Midbrain (tissue), 1 donor: ENCODE data around the gene TNIK.

ENCODE experiments used
- DNase-seq: peaks from one replicate; lab custom pipeline; 2025; lab: John Stamatoyannopoulos, UW

The TNIK gene

GRCh38 chr3:171165983-171166382 lies 294.2 kb downstream of the TNIK start:
- DNase-seq: no peak

GRCh38 chr3:171165499-171165921 lies 294.7 kb downstream of the TNIK start:
- no peak for DNase-seq

- DNase-seq: no peak
Observed at GRCh38 chr3:171164067-171164465, 296.1 kb downstream of the TNIK start.

- no peak for DNase-seq
Observed at GRCh38 chr3:171163101-171164066, 296.8 kb downstream of the TNIK start.

GRCh38 chr3:171160325-171160724 lies 299.9 kb downstream of the TNIK start:
- DNase-seq: no peak

GRCh38 chr3:171159822-171160157 lies 300.4 kb downstream of the TNIK start:
- DNase-seq: no peak

- DNase-seq: peak; percentile 77
Observed at GRCh38 chr3:171159024-171159821, 301.0 kb downstream of the TNIK start.

- DNase-seq: no peak
Observed at GRCh38 chr3:171157980-171158379, 302.2 kb downstream of the TNIK start.

GRCh38 chr3:171157286-171157685 lies 302.9 kb downstream of the TNIK start:
- DNase-seq: peak; percentile 41

- no peak for DNase-seq
Observed at GRCh38 chr3:171156401-171157010, 303.7 kb downstream of the TNIK start.

- DNase-seq: no peak
Observed at GRCh38 chr3:171155122-171155700, 305.0 kb downstream of the TNIK start.

- DNase-seq: no peak
Observed at GRCh38 chr3:171150945-171151344, 309.3 kb downstream of the TNIK start.

- DNase-seq: no peak
Observed at GRCh38 chr3:171149526-171150116, 310.6 kb downstream of the TNIK start.

- no peak for DNase-seq
Observed at GRCh38 chr3:171145798-171146197, 314.4 kb downstream of the TNIK start.

- DNase-seq: no peak
Observed at GRCh38 chr3:171142985-171143384, 317.2 kb downstream of the TNIK start.

- no peak for DNase-seq
Observed at GRCh38 chr3:171140246-171140645, 320.0 kb downstream of the TNIK start.

- DNase-seq: no peak
Observed at GRCh38 chr3:171138027-171138426, 322.2 kb downstream of the TNIK start.

GRCh38 chr3:171135549-171135948 lies 324.7 kb downstream of the TNIK start:
- DNase-seq: no peak

GRCh38 chr3:171133796-171134569 lies 326.2 kb downstream of the TNIK start:
- DNase-seq: no peak

GRCh38 chr3:171133337-171133736 lies 326.9 kb downstream of the TNIK start:
- DNase-seq: no peak

GRCh38 chr3:171132873-171133272 lies 327.3 kb downstream of the TNIK start:
- no peak for DNase-seq
